Neuronal stem cell (in vitro differentiated cells): ENCODE results near the gene AMN.

Experiments
- DNase-seq: peaks from one replicate; pipeline ENCODE4 v3.0.0-alpha.2; 2013; ENCODE audit warnings: low spot score
- H2AFZ ChIP-seq: one replicate; pipeline ENCODE4 v1.6.1; 2013; ENCODE audit warnings: mild to moderate bottlenecking, low read length, inconsistent platforms
- H2AK5ac ChIP-seq: 2 replicates; pipeline ENCODE4 v1.6.1; 2013; ENCODE audit warnings: low read depth, mild to moderate bottlenecking, inconsistent platforms, low read length, moderate library complexity, mixed read lengths
- H2BK120ac ChIP-seq: 2 replicates; pipeline ENCODE4 v1.6.1; 2013; ENCODE audit warnings: low read depth, mild to moderate bottlenecking, inconsistent platforms, low read length, moderate library complexity, mixed read lengths
- H2BK12ac ChIP-seq: one replicate; pipeline ENCODE4 v1.6.1; 2013; ENCODE audit warnings: low read length, inconsistent platforms
- H2BK15ac ChIP-seq: 2 replicates; pipeline ENCODE4 v1.6.1; 2013; ENCODE audit warnings: mild to moderate bottlenecking, low read length, inconsistent platforms, mixed read lengths
- H2BK5ac ChIP-seq: one replicate; pipeline ENCODE4 v1.6.1; 2013; ENCODE audit warnings: inconsistent platforms, mild to moderate bottlenecking, low read length, moderate library complexity
- H3K14ac ChIP-seq: one replicate; pipeline ENCODE4 v1.6.1; 2013; ENCODE audit warnings: low read length, inconsistent platforms
- H3K18ac ChIP-seq: 2 replicates; pipeline ENCODE4 v1.6.1; 2013; ENCODE audit warnings: low read length, inconsistent platforms
- H3K23ac ChIP-seq: 2 replicates; pipeline ENCODE4 v1.6.1; 2013; ENCODE audit warnings: low read depth, mild to moderate bottlenecking, mixed read lengths, low read length, inconsistent platforms; ENCODE audit not compliant: poor library complexity
- H3K27ac ChIP-seq: replicated peaks from 3 replicates; pipeline ENCODE4 v1.5.1; 2013; ENCODE audit warnings: low read length, inconsistent platforms
- H3K27me3 ChIP-seq, 3 experiments: 2 replicates each; pipeline ENCODE4 v1.6.1; 2013; ENCODE audit warnings: low read length in 3 of 3, mild to moderate bottlenecking in 2 of 3, inconsistent platforms in 1 of 3, low read depth in 1 of 3, mixed read lengths in 1 of 3, moderate library complexity in 1 of 3; ENCODE audit not compliant: control insufficient read depth in 3 of 3, insufficient read depth in 3 of 3
- H3K36me3 ChIP-seq, 2 donors: replicated peaks in 1 of 2; 2 replicates each; pipeline ENCODE4 v1.6.1; 2013; ENCODE audit warnings: low read length in 2 of 2; ENCODE audit not compliant: control insufficient read depth in 2 of 2, insufficient read depth in 2 of 2
- H3K4ac ChIP-seq: 2 replicates; pipeline ENCODE4 v1.6.1; 2013; ENCODE audit warnings: inconsistent platforms, mild to moderate bottlenecking, low read length, moderate library complexity
- H3K4me1 ChIP-seq, 2 donors: 1 replicate in 1 of 2; 2 replicates in 1 of 2; pipeline ENCODE4 v1.6.1; 2013; ENCODE audit warnings: low read length in 2 of 2, low read depth in 1 of 2; ENCODE audit not compliant: control insufficient read depth in 2 of 2, insufficient read depth in 1 of 2
- H3K4me2 ChIP-seq: one replicate; pipeline ENCODE4 v1.6.1; 2013; ENCODE audit warnings: mild to moderate bottlenecking, low read length, inconsistent platforms; ENCODE audit not compliant: insufficient read depth, poor library complexity, severe bottlenecking
- H3K4me3 ChIP-seq, 2 donors: 2 replicates each; pipeline ENCODE4 v1.5.1; 2013; ENCODE audit warnings: low read length in 2 of 2, mild to moderate bottlenecking in 2 of 2, inconsistent platforms in 1 of 2, moderate library complexity in 1 of 2
- H3K79me1 ChIP-seq: one replicate; pipeline ENCODE4 v1.6.1; 2013; ENCODE audit warnings: low read depth, mild to moderate bottlenecking, inconsistent platforms, low read length, moderate library complexity
- H3K9ac ChIP-seq: one replicate; pipeline ENCODE4 v1.6.1; 2013; ENCODE audit warnings: mild to moderate bottlenecking, low read depth, low read length, inconsistent platforms; ENCODE audit not compliant: poor library complexity
- H3K9me3 ChIP-seq, 2 donors: replicated peaks in 1 of 2; 2 replicates each; pipeline versions ENCODE3 to v1.6.1; 2013; ENCODE audit warnings: low read length in 2 of 2, mild to moderate bottlenecking in 2 of 2, inconsistent platforms in 1 of 2, low read depth in 1 of 2, mixed read lengths in 1 of 2, moderate library complexity in 1 of 2; ENCODE audit not compliant: control insufficient read depth in 2 of 2, insufficient read depth in 1 of 2
- H4K8ac ChIP-seq: one replicate; pipeline ENCODE4 v1.6.1; 2013; ENCODE audit warnings: low read depth, mild to moderate bottlenecking, inconsistent platforms, low read length, moderate library complexity
- H4K91ac ChIP-seq: one replicate; pipeline ENCODE4 v1.6.1; 2013; ENCODE audit warnings: low read length, low read depth, mild to moderate bottlenecking, inconsistent platforms; ENCODE audit not compliant: poor library complexity
- whole genome bisulfite sequencing, 2 donors: extraction: QIAGEN DNeasy Blood & Tissue Kit; methylation state at CpG; one replicate each; pipeline ENCODE4 v1.1.7; 2013; ENCODE audit warnings: missing lambda C conversion rate in 2 of 2, mixed read lengths in 1 of 2; ENCODE audit not compliant: insufficient read length in 2 of 2, insufficient replicate concordance in 1 of 2; ENCODE audit errors: extremely low coverage in 2 of 2; 5-methylcytosine and 5-hydroxymethylcytosine counted together

The AMN gene

GRCh38 chr14:102910442-102910841 is 12.0 kb upstream of the AMN start:
- H4K8ac ChIP-seq: no peak overlapping the region
- no peaks in the 10 kb centered on the region for H3K4me1 ChIP-seq
- no peak overlapping the region for H3K14ac ChIP-seq
- H4K91ac ChIP-seq: no peak overlapping the region
- H3K79me1 ChIP-seq: peaks cover 1% of the 10 kb centered on the region
- H3K9ac ChIP-seq: no peak overlapping the region
- H3K4ac ChIP-seq: no peak overlapping the region
- no peak for DNase-seq
- H3K4me2 ChIP-seq: no peak overlapping the region
- H2BK120ac ChIP-seq: no peak overlapping the region
- no peak overlapping the region for H2BK15ac ChIP-seq
- H2BK5ac ChIP-seq: no peak overlapping the region
- peak overlapping the region; percentile 52 for H3K18ac ChIP-seq
- H2BK12ac ChIP-seq: no peak overlapping the region
- no peak overlapping the region for H3K4me3 ChIP-seq
- H3K23ac ChIP-seq: peak overlapping the region; percentile 85
- no peak overlapping the region for H2AK5ac ChIP-seq
- H2AFZ ChIP-seq: no peak overlapping the region
- peaks cover 8 to 29% of the 10 kb centered on the region in 2 donors for H3K36me3 ChIP-seq
- H3K27ac ChIP-seq: no peak overlapping the region
- no peaks in the 10 kb centered on the region for H3K27me3 ChIP-seq
- no CpG with 5 or more reads among the region's 21 CpGs for WGBS, 2 donors
- H3K9me3 ChIP-seq: peaks cover 8 to 13% of the 10 kb centered on the region in 2 donors

GRCh38 chr14:102911541-102911951 is 10.9 kb upstream of the AMN start:
- Histone ChIP-seq H2BK12ac (no peak overlapping the region), H3K14ac (no peak overlapping the region), H4K8ac (peak overlapping the region; percentile 86), H2BK15ac (no peak overlapping the region), H2BK120ac (no peak overlapping the region), H3K9ac (no peak overlapping the region), H3K36me3 (peaks cover 6 to 18% of the 10 kb centered on the region in 2 donors), H4K91ac (no peak overlapping the region), H3K4ac (no peak overlapping the region), H3K27ac (no peak overlapping the region), H3K9me3 (peaks cover 6 to 9% of the 10 kb centered on the region in 2 donors), H3K4me2 (no peak overlapping the region), H3K79me1 (peaks cover 1% of the 10 kb centered on the region), H2AFZ (no peak overlapping the region), H3K18ac (peak overlapping the region; percentile 42), H2AK5ac (no peak overlapping the region), H3K4me1 (no peaks in the 10 kb centered on the region), H3K27me3 (no peaks in the 10 kb centered on the region), H3K23ac (no peak overlapping the region), H2BK5ac (no peak overlapping the region), H3K4me3 (no peak overlapping the region)
- DNase-seq: no peak
- WGBS, 2 donors: no CpG with 5 or more reads among the region's 19 CpGs

- Histone ChIP-seq H2AFZ (no peak overlapping the region), H3K27me3 (no peaks in the 10 kb centered on the region), H2BK120ac (no peak overlapping the region), H4K91ac (no peak overlapping the region), H3K79me1 (peaks cover 1% of the 10 kb centered on the region), H2AK5ac (peak overlapping the region; percentile 92), H3K18ac (peak overlapping the region; percentile 83), H3K36me3 (peaks cover 2 to 12% of the 10 kb centered on the region in 2 donors), H3K23ac (peak overlapping the region; percentile 53), H3K4me2 (no peak overlapping the region), H3K4me3 (no peak overlapping the region), H3K4ac (peak overlapping the region; percentile 81), H4K8ac (peak overlapping the region; percentile 86), H3K4me1 (no peaks in the 10 kb centered on the region), H2BK15ac (no peak overlapping the region), H3K14ac (no peak overlapping the region), H2BK5ac (no peak overlapping the region), H2BK12ac (no peak overlapping the region), H3K9me3 (peaks cover 0 to 3% of the 10 kb centered on the region in 2 donors), H3K27ac (no peak overlapping the region), H3K9ac (peak overlapping the region; percentile 60)
- no CpG with 5 or more reads among the region's 21 CpGs for WGBS, 2 donors
- no peak for DNase-seq
These were observed 10.3 kb upstream of the AMN start for GRCh38 chr14:102911991-102912761.

- H3K4me1 ChIP-seq: no peaks in the 10 kb centered on the region
- no peak overlapping the region for H4K91ac ChIP-seq
- H2AK5ac ChIP-seq: no peak overlapping the region
- no peak for DNase-seq
- no CpG with 5 or more reads among the region's 28 CpGs for WGBS, 2 donors
- no peak overlapping the region for H2BK15ac ChIP-seq
- H2BK5ac ChIP-seq: no peak overlapping the region
- H3K18ac ChIP-seq: peak overlapping the region; percentile 91
- no peaks in the 10 kb centered on the region for H3K27me3 ChIP-seq
- H3K14ac ChIP-seq: no peak overlapping the region
- no peak overlapping the region for H2BK120ac ChIP-seq
- H2AFZ ChIP-seq: no peak overlapping the region
- peak overlapping the region; percentile 56 for H4K8ac ChIP-seq
- H3K9ac ChIP-seq: no peak overlapping the region
- H2BK12ac ChIP-seq: no peak overlapping the region
- H3K4ac ChIP-seq: no peak overlapping the region
- peak overlapping the region in 1 of 2 donors; percentile 10 for H3K4me3 ChIP-seq
- H3K23ac ChIP-seq: peak overlapping the region; percentile 11
- no peak overlapping the region for H3K4me2 ChIP-seq
- peaks cover 1% of the 10 kb centered on the region for H3K79me1 ChIP-seq
- peaks cover 0 to 3% of the 10 kb centered on the region in 2 donors for H3K36me3 ChIP-seq
- no peak overlapping the region for H3K27ac ChIP-seq
- no peaks in the 10 kb centered on the region for H3K9me3 ChIP-seq
These were observed 8.9 kb upstream of the AMN start for GRCh38 chr14:102913341-102914211.
